ENCODE data around the gene TMTC1.
"Not testable (repeated sequence)": the region's sequence is repeated elsewhere in the genome, so short reads cannot be mapped to it uniquely, and the experiment has no call there.

Gene TMTC1

GRCh38 chr12:29662734-29663323 lies 120.9 kb downstream of the TMTC1 start:
- DNase-seq, result no peak

DNA sequence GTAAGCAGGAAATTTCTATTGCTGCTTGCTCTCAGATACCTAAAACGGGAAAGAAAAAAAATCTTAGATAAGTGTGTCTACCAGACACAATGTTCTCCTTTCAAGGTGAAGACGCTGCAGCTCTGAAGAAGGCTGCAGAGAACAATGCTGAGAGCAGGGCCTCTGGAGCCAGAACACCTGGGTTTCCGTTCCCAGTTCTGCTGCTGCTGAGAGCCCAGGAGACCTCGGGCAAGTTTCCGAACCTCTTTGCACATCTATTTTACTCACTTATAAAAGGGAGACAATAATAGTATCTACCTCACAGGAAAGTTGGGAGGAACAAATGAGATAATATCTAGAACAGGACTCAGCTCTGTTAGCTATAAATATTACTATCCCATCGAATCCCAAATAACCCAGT lies 122.9 kb downstream of the TMTC1 start:
- no peak for DNase-seq

DNA sequence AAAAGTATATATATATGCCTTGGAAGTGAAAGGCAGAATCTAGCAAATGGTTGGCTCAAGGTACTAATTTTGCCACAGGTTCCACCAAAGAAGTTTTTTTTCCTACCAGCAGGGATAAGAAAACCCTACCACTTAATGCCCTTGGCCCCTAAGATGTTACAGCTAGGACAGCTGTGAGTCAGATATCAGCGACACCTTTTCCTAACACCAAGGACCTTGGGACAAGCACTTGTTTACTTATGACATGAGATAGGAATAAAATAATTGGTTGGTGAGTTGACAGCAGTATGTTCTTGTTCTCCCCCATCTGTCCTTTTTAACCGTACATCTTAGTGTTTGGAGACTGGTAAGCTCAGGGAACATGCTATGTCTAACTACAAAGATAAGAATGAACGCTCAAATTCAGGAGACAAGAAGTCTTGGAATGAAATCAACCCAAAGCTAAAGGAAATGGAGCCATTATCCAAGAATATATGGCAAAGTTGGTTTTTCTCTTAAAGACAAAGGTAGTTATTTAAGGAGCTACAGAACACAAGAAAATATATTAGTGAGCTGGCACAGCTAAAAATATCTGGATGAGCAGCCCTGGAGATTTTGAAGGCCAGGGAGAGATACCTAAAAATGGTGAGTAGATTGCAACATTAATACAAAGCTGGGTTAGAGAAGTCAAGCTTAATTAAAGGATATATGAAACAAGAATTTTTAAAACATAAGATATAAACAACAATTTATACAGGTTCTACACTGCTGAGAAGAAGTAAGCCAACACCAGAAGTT lies 126.8 kb downstream of the TMTC1 start:
- DNase-seq, result no peak

DNA sequence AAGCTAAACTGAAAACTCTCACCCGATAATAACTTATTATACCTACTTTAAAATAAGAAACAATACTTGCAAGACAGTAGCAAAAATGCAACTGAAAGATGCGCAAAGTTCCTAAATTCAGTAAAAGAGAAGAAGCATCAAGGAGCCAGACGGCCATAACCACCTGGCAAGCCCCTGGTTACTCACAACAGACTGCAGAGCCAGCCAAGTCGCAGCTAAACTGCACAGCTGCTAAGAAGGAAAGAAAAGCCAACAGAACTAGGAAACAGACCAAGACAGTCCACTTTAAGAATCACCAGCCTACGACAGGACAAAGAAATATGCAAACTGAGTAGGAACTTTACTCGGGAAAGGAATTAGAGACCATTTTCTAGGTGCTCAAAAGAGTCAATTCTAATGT lies 127.9 kb downstream of the TMTC1 start:
- DNase-seq, result no peak

DNA sequence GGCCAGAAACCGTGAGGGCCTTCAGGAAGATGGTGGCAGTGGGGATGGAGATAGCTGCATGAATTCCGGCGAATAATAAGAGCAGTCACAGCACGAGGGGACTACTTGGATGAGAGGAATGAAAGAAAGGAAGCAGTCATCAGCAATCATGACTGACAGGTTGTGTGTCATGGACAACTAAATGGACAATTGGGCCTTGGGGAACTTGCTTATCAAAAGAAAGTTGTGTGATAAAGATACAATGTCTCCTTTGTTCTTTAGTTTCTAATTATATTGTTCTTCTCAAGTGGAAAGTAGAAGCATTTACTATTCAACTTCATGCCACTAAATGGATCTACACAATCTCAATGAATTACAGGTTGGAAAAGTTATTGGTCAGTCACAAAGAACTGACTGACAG lies 130.5 kb downstream of the TMTC1 start:
- DNase-seq, result no peak

GRCh38 chr12:29650371-29650770 lies 133.4 kb downstream of the TMTC1 start:
- DNase-seq, result no peak

DNA sequence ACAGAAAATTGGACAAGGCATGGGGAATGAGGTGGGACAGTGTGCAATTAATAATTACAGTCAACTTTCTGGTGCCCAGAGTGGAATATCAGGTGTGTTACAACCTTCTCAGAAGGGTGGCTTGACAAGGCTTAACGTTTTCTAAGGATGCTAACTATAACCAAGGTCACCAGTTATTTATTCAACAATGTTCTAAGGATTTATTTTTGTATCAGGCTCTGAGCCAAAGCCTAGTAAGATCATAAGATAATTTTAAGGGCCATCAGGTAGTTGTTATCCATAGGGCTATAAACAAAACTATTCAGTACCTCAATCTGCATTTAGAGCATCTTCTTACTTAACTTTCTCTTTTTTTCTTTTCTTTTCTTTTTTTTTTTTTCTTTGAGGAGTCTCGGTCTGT lies 134.0 kb downstream of the TMTC1 start:
- DNase-seq, result no peak

DNA sequence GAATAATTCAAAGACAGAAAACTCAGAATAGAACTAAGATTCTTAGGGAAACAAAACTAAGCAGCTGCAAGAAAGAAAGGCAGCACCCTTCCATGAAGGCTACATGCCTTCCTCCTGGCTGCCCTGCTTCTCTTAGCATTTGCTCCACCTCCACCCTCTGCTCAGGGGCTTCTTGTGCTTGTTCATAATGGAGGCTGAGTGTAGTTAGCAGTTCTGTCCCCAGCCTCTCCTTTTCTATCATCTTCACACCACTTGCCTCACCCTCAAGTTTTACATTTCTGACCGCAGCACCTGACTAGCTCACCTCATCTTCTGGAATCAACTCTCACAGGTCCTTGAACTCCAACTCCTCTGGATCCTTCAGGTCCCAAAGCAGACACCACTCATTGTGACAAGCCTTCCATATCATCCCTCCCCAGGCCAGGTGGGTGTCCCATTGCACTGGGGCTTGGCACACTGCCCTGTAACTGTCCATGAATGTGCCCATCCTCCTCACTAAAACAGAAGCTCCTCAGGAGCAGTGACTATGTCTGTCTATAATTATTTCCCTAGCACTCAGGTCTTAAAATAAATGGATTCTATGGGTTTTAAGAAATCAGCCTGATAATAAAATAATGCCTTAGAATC lies 139.1 kb downstream of the TMTC1 start:
- no peak for DNase-seq

DNA sequence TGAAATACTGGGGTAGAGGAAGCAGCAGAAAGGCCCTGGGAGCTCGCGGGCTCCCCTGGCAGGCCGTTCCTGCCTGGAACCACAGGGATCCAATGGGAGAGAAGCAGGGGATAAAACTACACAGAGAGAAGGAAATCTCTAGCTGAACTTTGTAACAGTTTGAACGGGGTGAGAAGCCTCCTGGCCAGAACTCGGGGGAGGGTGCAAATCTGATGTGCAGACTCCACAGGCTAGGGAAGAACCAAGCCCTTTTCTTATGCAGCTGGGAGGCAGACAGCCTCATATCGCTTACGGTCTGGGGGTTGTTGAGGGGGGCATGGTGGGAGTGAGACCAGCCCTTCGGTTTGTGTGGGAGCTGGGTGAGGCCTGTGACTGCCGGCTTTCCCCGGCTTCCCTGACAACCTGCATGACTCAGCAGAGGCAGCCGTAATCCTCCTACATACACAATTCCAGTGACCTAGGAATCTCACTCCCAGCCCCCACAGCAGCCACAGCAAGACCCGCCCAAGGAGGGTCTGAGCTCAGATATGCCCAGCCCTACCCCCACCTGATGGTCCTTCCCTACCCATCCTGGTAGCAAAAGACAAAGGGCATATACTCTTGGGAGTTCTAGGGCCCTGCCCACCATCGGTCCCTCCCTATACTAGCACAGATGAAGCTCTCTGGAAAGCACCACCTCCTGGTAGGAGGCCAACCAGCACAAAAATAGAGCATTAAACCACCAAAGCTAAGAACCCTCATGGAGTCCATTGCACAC lies 143.0 kb downstream of the TMTC1 start:
- no peak for DNase-seq

DNA sequence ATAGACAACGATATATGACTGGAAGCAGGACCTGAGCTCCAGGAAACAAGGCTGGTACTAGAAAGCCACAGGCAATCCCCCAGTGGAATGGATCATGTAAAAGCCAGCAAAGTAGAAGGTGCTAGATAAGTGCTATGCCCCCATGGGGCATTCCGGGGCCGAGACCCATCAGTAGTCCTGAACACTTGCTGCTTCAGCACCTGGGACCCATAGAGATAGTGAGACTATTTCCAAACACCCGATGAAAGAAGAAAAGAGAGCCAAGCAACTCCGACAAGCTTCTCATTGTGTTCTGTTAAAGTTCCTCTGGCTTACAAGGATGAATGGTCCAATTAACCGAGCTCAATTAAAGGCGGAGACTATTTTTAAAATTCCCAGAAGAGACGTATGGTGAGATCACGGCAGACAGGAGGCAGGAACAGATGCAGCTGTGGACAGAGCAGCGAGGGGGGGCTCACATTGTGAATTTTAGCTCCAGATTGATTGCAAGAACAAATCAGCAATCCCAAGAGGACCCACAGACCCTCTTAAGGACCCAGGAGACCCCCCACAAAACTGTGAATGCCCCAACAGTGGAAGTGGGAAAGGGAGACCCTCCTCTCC lies 143.7 kb downstream of the TMTC1 start:
- no peak for DNase-seq

DNA sequence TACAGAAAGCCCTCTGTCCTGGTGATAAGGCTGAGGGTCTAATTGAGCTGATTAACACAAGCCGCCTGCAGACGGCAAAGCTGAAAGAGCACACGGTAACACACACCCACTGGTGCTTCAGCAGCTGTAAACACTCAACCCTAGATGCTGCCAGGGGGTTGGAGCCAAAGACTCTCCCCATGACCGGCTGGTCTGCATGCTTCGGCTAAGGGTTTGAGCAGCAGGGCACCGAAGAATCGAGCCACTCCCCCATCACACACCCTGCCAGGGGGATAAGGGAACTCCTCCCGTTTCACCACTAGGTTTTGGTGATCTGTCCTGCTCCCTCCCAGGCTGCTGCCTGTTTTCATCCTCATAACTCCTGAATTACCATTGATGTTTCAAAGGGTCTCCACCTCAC lies 145.2 kb downstream of the TMTC1 start:
- no peak for DNase-seq

GRCh38 chr12:29634057-29634456 lies 149.7 kb downstream of the TMTC1 start:
- DNase-seq, result no peak

DNA sequence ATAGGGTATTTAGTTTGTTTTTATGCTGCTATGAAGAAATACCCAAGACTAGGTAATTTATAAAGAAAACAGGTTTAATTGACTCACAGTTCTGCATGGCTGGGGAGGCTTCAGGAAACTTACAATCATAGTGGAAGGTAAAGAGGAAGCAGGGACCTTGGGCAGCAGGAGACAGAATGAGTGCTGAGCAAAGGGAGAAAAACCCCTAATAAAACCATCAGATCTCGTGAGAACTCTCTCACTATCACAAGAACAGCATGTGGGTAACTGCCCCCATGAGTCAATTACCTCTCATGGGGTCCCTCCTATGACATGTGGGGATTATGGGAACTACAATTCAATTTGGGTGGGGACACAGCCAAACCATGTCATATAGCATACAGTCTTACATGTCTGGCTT lies 153.6 kb downstream of the TMTC1 start:
- DNase-seq, result not testable (repeated sequence)

DNA sequence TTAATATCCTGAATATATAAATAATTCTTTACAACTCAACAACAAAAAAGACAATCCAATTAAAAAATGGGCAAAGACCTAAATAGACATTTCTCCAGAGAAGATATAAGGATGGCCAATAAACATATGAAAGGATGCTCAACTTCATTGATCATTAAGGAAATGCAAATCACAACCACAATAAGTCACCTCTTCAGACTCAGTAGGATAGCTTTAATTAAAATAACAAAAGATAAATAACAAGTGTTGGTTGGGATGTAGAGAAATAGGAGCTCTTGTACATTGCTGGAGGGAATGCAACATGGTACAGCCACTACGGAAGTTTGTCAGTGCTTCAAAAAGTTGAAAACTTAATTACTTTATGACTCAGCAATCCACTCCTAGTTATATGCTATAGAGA lies 156.5 kb downstream of the TMTC1 start:
- no peak for DNase-seq

GRCh38 chr12:29625359-29625953 lies 158.3 kb downstream of the TMTC1 start:
- DNase-seq, result no peak

DNA sequence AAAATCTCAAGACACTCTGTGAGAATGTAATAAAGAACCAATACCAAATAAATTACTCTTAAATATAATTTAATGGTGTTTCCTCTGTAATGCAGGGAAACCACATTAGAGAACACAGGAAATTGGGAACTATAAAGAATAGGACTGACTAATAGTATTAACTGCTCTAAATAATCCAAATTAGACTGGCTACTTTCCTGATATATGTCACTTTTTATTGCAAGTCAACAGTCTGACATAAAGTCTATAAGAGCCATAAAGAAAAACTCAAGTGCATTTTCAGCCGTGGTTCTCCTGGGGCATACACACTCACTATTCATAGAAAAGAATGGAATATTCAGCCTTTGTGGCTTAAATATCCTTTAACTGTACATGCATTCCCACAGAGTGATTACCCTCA lies 161.5 kb downstream of the TMTC1 start:
- DNase-seq, result no peak

GRCh38 chr12:29620030-29620429 lies 163.7 kb downstream of the TMTC1 start:
- no peak for DNase-seq

DNA sequence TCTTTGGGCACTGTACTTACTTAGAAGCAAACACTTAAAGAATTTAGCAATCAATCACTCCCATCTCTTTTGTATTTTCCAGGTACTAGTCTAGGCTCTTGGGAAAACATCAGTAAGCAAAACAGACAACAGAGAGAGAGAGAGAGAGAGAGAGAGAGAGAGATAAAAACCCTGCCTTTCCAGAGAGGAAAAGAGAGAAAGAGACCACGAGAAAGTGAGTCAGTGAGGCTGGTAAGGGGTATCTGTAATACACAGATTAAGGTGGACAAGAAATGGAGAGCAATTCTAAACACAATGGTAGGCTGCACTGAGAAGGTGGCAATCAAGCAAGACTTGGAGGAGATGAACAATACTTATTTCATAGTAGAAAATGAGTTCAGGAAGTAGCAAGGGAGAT lies 166.3 kb downstream of the TMTC1 start:
- no peak for DNase-seq

DNA sequence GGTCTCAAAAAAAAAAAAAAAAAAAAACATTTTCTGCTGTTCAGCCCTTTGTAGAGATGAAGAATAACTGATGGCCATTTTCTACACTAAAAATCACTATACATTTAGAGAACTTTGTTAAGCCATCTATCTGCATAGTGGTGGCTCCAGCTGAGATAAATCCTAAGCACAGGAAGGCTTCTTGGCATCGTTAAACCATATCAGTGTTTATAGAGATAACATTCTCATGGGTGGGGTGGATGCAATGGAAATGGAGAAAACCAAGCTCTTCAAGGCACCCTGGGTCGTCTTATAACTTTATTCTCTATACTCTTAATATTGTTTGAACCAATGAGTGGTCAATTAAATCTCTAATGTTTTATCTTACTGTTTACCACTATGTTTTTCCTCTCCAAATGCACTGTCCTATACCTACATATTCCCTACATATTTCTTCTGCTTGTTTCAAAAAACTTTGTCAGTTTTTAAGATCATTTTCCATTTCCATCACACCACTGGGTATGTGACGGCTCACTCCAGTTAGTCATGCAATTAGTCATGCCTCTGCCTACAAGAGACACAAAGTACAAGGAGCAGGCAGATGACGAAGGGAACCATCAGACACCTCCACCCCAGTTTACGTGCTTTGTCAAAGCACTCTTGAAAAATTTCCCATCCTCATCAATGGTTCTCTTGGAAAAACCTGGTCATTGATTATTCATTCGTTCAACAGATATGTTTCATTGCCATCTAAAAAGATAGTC lies 166.9 kb downstream of the TMTC1 start:
- DNase-seq, result no peak

- no peak for DNase-seq
Observed at GRCh38 chr12:29614694-29615325, 168.9 kb downstream of the TMTC1 start.

- DNase-seq, result no peak
Observed at GRCh38 chr12:29612912-29613311, 170.8 kb downstream of the TMTC1 start.

GRCh38 chr12:29611906-29612305 lies 171.8 kb downstream of the TMTC1 start:
- DNase-seq, result no peak
